ENCODE data around the gene CFAP69. TPM values are rescaled to one million over a fixed set of nuclear protein-coding genes. Genes with fewer than 3 reads are reported as not detected.

CFAP69 gene
- total and polyA plus RNA-seq, 2 experiments from 2014 or later, result 4.9 to 7.9 TPM

DNA sequence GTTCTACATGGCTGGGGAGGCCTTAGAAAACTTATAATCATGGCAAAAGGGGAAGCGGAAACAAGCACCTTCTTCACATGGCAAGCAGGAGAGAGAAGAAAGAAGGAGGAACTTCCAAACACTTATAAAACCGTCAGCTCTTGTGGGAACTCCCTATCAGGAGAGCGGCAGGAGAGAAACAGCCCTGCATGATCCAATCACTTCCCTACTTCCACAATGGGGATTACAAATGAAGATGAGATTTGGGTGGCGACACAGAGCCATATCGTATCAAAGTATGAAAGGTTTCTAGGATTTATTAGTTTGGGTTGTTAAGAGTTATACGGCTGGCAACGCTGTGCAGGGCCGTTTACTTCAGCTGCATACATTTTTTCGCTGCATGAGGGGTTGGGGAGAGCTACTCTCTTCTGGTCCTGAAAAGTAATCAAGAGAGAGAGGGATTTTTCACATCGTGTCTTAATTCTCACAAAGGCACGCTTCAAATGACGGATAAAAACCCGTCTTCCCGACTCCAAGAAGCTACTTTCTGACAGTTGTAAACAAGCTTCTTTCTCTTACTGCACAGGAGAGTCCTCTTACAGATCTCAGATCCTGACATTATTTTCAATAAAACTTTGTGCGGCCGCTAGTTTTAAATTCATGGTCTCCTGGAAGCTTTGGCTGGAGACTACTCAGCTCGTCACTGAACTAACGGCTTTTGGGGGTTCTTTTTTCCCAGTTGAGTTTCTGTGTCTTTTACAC lies 100.8 kb downstream of the CFAP69 start (continued):
- TF ChIP-seq, protein P1, sequence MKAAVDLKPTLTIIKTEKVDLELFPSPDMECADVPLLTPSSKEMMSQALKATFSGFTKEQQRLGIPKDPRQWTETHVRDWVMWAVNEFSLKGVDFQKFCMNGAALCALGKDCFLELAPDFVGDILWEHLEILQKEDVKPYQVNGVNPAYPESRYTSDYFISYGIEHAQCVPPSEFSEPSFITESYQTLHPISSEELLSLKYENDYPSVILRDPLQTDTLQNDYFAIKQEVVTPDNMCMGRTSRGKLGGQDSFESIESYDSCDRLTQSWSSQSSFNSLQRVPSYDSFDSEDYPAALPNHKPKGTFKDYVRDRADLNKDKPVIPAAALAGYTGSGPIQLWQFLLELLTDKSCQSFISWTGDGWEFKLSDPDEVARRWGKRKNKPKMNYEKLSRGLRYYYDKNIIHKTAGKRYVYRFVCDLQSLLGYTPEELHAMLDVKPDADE (IDR thresholded peaks at IDR 0.05), result no peak
- TF ChIP-seq EZH2 (IDR thresholded peaks at IDR 0.05; ENCODE audit: low read depth, unreplicated experiment), result no peak
- TF ChIP-seq JUNB (IDR thresholded peaks at IDR 0.05; ENCODE audit: unreplicated experiment), result no peak

GRCh38 chr7:90346336-90347125 lies 101.6 kb downstream of the CFAP69 start, which contains the start of gene GTPBP10:
Gene GTPBP10, plus strand, starts transcription at chr7:90346716. Its CDS starts 26 bp downstream, at chr7:90346742.
- Mint-ChIP-seq H3K4me1 (peaks cover 9% of the 10 kb centered on the region; the same call in 2 of the 3 replicates), H3K4me3 (peak within 1 kb of the TSS; percentile 95), H3K27ac (peak within 1 kb of the TSS; percentile 97), H3K27me3 (ENCODE audit: insufficient read depth, low read depth, poor library complexity) (peaks cover 6% of the 10 kb centered on the region), H3K36me3 (ENCODE audit: low read depth) (peaks cover 2% of the 10 kb centered on the region; the same call in 1 of the 3 replicates), H3K9me3 (no peaks in the 10 kb centered on the region)
- H3K27ac ChIP-seq (ENCODE audit: low read depth), result peak within 1 kb of the TSS; percentile 85; the same call in 1 of the 2 replicates
- peak; percentile 95 for DNase-seq (ENCODE audit: low spot score)
- H2AFZ ChIP-seq, result peak within 1 kb of the TSS; percentile 92
- no peaks in the 10 kb centered on the region for H3K4me1 ChIP-seq (ENCODE audit: insufficient read depth)
- H4K20me1 ChIP-seq (replicated peaks; ENCODE audit: insufficient read depth), result 0 out of 2 replicates have a peak, but pooled peaks cover 2% of the 10 kb centered on the region
- TF ChIP-seq POLR2AphosphoS5 (IDR thresholded peaks at IDR 0.05; ENCODE audit: low read depth) (peak; percentile 94), CREB1 (CRISPR knock-in tag; IDR thresholded peaks at IDR 0.05; ENCODE audit: low read depth) (peak; percentile 98), ZNF331 (CRISPR knock-in tag; IDR thresholded peaks at IDR 0.05; ENCODE audit: low read depth) (no peak), STAT1 (IDR thresholded peaks at IDR 0.05; ENCODE audit: unreplicated experiment) (no peak)
- TF ChIP-seq, protein P2, sequence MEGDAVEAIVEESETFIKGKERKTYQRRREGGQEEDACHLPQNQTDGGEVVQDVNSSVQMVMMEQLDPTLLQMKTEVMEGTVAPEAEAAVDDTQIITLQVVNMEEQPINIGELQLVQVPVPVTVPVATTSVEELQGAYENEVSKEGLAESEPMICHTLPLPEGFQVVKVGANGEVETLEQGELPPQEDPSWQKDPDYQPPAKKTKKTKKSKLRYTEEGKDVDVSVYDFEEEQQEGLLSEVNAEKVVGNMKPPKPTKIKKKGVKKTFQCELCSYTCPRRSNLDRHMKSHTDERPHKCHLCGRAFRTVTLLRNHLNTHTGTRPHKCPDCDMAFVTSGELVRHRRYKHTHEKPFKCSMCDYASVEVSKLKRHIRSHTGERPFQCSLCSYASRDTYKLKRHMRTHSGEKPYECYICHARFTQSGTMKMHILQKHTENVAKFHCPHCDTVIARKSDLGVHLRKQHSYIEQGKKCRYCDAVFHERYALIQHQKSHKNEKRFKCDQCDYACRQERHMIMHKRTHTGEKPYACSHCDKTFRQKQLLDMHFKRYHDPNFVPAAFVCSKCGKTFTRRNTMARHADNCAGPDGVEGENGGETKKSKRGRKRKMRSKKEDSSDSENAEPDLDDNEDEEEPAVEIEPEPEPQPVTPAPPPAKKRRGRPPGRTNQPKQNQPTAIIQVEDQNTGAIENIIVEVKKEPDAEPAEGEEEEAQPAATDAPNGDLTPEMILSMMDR (conservative IDR thresholded peaks at IDR 0.05; ENCODE audit: low read depth in 2 of 2), result peak; percentile 71 to 72
- H3F3A ChIP-seq (replicated peaks; ENCODE audit: low read depth), result no peaks in the 10 kb centered on the region
- peaks cover 47% of the 10 kb centered on the region for H3K79me2 ChIP-seq (replicated peaks; ENCODE audit: insufficient read depth)
- peak within 1 kb of the TSS; percentile 83 for H3K4me3 ChIP-seq
- H3K27me3 ChIP-seq (ENCODE audit: insufficient read depth), result no peaks in the 10 kb centered on the region
- peak; percentile 95 for ATAC-seq
- H3K9me2 ChIP-seq (ENCODE audit: insufficient read depth), result no peaks in the 10 kb centered on the region
- peak within 1 kb of the TSS; percentile 91 for H3K4me2 ChIP-seq
- no peaks in the 10 kb centered on the region for H3K36me3 ChIP-seq (ENCODE audit: insufficient read depth)

Measured in GM23338 (cell line).